ENCODE results near the gene TJP2.
A peak's percentile ranks its signal among the peaks of the same experiment; 100 is the strongest.
"Not testable (repeated sequence)": the region's sequence is repeated elsewhere in the genome, so short reads cannot be mapped to it uniquely, and the experiment has no call there.

Gene TJP2

DNA sequence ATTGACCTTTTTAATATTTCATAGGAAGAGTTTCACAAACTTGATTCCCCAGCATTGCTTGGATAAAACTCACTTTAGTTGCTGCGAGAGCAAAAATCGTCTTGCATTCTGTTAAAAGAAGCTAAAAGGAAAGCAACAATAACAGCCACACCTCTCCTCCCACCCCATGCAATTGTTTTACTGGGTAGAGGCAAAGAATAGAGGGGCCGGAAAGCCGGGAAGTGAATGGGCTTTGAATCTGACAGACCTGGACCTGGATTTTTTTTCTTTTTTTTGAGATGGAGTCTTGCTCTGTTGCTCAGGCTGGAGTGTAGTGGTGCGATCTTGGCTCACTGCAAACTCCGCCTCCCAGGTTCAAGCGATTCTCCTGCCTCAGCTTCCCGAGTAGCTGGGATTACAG lies 9.5 kb upstream of the TJP2 start:
- DNase-seq, result not testable (repeated sequence)

DNA sequence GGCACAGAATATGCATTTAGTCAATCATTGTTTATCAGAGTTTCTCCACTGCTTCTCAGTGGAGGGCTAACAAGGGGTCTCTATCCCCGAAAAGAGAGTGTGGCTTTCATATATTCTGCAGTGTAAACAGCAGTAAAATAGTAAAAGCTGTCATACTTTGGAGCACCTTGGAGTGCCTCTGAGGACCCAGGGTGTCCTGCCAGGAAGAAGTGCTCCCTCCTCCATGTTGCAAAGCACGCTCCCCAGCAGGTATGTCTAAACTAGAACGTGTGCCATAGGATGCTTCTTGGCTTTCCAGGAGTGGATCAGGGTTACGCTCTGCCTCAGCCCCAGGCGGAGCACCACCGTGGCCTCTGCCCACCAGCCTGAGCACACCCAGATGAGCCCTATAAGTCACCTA lies 8.5 kb upstream of the TJP2 start:
- DNase-seq, result no peak

- DNase-seq, result no peak
Measured at GRCh38 chr9:69168709-69169217, 5.3 kb upstream of the TJP2 start.

DNA sequence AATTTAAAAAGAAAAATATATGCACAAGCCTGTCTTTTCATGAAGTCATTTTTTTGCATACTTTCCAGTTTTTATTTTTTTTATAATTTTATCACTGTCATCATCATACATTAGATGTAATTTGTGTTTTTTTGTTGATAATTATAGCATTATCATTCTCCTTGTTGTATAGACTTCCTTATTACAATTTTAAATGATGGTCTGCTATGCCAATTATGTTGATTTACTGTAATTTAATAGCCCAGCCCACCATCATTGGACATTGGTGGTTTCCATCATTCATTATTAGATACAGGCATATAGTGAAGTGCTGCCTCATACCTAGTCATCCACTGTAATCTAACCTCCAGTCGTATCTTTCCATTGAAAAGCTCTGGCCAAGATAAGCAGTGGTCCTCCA lies 3.8 kb upstream of the TJP2 start:
- no peak for DNase-seq

DNA sequence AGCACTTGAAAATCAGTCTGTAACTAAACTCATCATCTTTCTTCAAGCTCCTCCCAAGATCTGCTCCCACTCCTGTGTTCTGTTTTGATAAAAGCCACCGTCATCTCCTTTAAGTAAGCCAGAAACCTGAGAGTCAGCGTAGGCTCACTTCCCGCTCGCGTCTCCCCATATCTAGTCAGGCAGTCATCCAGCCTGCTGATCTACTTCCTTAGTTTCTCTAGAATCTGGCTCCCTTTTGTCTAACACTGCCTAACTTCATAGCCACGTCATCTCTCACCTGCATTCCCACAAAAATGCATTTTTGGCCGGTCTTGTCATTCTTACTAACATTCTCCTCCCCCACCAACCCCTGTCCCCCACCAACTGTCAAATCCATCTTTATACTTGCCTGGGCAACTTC lies 3.0 kb upstream of the TJP2 start:
- DNase-seq, result peak; percentile 63

DNA sequence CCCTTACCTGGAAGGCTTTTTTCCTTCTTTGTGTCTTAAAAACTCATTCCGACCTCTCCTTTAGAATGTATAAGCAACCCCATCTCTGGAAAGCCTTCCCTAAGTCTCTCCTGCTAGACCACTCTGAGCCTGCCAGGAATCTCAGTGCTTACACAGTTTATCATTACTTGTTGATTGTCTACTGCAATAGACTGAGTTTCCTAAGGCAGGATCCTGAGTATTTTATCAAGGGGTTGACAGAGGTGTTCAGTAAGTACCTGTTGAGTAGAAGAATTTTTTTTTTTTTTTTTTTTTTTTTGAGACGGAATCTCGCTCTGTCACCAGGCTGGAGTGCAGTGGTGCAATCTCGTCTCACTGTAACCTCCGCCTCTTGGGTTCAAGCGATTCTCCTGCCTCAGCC lies 2.6 kb upstream of the TJP2 start:
- no peak for DNase-seq

GRCh38 chr9:69172895-69173294 lies 1.2 kb upstream of the TJP2 start:
- no peak for DNase-seq

DNA sequence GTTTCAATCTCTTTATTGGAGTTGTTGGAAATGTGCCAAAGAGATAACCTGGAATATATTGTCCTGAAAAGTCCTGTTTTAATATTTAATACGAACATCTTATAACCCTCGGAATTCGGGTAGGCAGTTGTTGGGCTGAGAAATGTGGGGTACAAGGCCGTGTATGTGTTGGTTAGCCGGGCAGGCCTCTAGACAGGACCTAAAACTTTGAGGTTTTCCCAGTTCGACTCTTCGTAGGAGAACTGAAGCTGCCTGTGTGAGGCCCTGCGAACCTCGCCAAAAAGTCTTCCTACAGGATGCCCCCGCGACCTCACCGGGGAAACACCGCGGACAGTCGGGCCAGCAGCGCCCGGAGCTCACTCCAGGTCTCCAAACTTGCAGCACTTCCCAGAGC lies 583 bp upstream of the TJP2 start:
- DNase-seq, result no peak

DNA sequence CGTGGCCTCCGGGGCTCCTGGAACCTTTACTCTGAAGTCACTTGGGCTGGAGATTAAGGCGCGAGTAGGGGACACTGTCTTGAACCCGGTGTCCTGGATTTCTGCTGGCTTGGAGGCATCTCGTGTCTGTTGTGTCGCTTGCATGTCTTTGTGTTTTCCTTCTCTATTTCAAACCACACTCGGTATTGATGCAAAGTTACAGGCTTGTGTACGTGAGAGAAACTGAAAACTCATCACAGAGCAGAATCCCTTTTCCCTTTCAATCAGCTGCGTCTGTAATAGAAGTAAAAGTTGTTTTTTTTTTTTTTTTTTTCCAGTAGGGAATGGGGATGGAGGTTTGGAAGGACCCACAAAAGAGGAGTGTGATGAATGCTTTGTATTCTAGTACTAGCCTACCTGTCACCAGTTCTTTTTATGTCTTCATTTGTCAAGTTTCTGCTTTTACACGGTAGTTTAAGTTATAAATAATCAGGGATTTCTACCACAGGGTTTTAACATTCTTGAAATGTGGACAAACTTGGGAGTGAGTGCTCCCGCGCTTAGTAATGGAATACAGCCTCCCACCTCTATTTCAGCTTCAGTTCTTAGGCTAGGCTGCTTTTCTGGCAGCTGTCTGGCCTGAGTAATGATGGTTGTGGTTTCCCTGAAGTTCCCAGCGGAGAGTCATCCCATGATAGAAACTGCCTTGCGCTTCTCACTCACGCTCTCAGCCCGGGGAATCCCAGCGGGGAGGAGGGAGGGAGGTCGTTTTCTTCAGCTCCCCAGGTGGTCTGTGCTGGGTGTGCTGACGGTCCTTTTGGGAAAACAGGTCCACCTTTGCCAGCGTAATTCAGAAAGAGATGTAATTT lies 763 bp downstream of the TJP2 start:
- peak; percentile 40 for DNase-seq

GRCh38 chr9:69175486-69175885 lies 1.4 kb downstream of the TJP2 start:
- no peak for DNase-seq

GRCh38 chr9:69176471-69177171 lies 2.5 kb downstream of the TJP2 start:
- no peak for DNase-seq

- no peak for DNase-seq
Measured at GRCh38 chr9:69178583-69179011, 4.5 kb downstream of the TJP2 start.

- no peak for DNase-seq
Measured at GRCh38 chr9:69179037-69179436, 5.0 kb downstream of the TJP2 start.

DNA sequence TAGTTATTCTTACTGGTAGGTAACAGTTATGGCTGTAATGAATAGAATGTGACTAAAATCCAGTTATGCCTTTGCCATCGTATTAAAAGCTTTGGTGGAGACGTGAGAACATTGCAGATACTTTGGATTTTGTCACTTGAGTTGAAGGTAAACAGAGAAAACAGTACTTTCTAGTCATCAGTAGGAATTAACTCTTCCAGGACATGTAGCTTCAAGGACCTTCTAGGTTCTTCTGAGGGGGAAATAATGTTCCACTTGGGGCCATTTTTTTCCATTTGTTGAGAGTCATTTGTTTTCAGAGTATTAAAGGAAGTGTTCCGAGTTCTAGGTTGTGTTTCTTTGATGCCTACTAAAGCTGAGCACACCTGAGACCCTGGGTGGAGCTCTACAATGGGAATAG lies 6.1 kb downstream of the TJP2 start:
- no peak for DNase-seq

GRCh38 chr9:69180670-69181069 lies 6.6 kb downstream of the TJP2 start:
- peak; percentile 95 for DNase-seq

- no peak for DNase-seq
Measured at GRCh38 chr9:69181908-69182353, 7.9 kb downstream of the TJP2 start.

- no peak for DNase-seq
Measured at GRCh38 chr9:69184266-69184665, 10.2 kb downstream of the TJP2 start.

DNA sequence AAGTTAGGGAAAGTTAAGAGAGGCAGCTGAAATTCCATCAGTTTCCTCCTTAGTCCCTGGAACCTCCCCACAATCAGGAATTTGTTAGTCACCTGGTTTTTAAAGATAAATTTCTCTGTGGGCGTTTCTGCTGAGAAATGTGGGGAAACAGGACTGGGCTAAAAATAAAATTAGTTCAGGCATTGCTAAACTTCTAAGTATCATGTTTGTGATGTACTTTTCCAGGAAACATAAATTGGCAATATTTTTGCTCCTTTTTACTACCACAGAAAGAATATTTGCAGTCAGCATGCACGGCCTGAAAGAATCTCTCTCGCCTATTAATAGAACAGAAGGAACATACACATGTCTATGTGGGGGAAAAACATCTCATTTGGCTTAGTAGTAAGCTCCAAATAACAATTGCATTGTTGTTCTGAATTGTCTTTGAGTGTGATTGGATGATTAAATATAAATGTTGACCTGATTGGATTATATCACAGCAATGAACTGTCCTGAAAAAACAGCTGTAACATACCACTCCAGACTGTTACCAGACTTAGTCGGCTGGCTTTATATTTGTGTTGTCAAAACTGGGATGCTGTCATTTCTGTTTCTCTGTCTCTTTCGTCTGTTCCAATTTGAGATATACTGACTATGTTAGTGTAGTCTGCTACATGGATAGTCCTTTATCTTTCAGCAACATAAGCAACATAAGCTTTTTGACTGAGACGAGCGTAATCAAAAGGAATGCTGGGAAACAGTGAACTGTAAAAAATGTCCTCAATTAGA lies 12.9 kb downstream of the TJP2 start:
- DNase-seq, result peak; percentile 89

DNA sequence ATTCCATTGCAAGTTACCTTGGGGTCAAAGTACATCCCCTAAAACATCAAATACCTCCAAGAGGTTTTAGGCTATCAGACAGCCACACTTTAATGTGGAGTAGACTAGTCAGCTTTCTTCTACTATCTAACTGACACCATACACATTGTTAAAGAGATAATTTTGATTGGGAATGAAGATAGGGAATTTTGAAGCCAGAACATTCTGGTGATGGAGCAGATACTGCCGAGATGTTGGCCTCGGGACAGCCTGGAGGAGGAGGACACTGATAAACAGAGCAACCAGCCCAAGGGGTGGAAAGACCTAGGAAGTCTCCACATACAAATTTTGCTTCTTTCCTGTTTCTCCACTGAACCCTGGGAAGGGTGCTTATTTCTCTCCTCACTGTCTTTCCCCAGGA lies 14.9 kb downstream of the TJP2 start:
- DNase-seq, result peak; percentile 82

DNA sequence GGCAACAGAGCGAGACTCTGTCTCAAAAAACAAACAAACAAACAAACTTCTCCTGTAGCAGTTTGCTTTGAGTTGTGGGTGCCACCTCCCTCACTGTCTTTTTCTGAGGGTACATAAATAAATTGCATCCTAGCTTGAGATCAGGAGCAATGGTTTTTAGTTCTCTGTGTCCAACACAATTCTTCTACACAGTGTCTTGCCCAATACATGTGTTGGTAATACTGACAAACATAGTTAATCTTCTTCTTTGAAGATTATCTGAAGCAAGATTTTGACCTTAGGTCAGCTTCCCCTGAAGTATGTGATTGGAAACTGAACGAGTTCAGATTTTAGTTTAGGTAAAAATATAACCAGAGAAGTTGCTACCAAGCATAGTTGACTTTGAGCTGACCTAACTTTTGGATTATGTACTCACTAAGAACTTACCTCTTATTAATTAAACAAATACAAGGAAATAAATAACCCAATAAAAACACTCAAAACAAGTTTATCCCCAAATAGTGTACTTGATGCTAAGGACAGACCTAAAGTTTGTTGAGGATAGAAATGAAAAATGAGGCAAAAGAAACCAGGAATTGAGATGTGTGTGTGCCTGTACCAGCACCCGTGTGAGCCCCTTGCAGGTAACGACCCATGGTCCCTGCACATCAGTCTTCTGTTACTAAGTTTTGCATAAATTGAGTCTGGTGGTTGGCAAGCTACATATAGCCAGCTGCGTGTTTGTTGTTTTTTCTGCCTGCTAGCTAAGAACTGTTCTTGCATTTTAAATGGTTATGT lies 16.2 kb downstream of the TJP2 start:
- no peak for DNase-seq

GRCh38 chr9:69190863-69191181 lies 16.7 kb downstream of the TJP2 start:
- no peak for DNase-seq

- no peak for DNase-seq
Measured at GRCh38 chr9:69191231-69191630, 17.2 kb downstream of the TJP2 start.

GRCh38 chr9:69192214-69192613 lies 18.1 kb downstream of the TJP2 start:
- DNase-seq, result no peak

All from hematopoietic multipotent progenitor cell treated with erythropoietin and hydrocortisone succinate and interleukin-3 and kit ligand, for 8 days (in vitro differentiated cells).